Panc1 (cell line): ENCODE measurements around the gene KIF3A. TPM values are rescaled to one million over a fixed set of nuclear protein-coding genes. Genes with fewer than 3 reads are reported as not detected.

Source experiments
- ATAC-seq: fragments of 200-7000 bp; cut with Tn5 transposase; 2 replicates; pipeline ENCODE4 v1.9.1; 2020; ENCODE audit warnings: mild to moderate bottlenecking, moderate library complexity
- BruUV-seq: library from RNA; stranded (reverse); fragments of 400-500 nt; replicated peaks from 2 replicates; lab custom pipeline; 2021; lab: Mats Ljungman, UMichigan
- CTCF ChIA-PET: fragments of 300-600 bp; sonication (Branson Sonifier 250); formaldehyde crosslinking; loops from one replicate; lab custom pipeline; 2022; ENCODE audit warnings: antibody characterized with exemption; lab: Charles Lee
- POLR2A ChIA-PET: fragments of 300-600 bp; sonication (Branson Sonifier 250); formaldehyde crosslinking; loops from one replicate; lab custom pipeline; 2022; ENCODE audit warnings: antibody characterized with exemption; lab: Charles Lee
- DNase-seq: peaks from one replicate; pipeline ENCODE4 v3.0.0-alpha.2; 2010; ENCODE audit warnings: low read depth, low spot score
- H3K27ac ChIP-seq: 2 replicates; pipeline ENCODE4 v1.5.1; 2011; ENCODE audit warnings: mild to moderate bottlenecking, low read length, inconsistent platforms
- H3K27me3 ChIP-seq: fragments of 200-500 bp; sonication (Bioruptor generic); 2 replicates; pipeline ENCODE4 v1.6.0; 2014; ENCODE audit warnings: low read length, inconsistent platforms; ENCODE audit not compliant: control insufficient read depth, insufficient read depth
- H3K36me3 ChIP-seq: fragments of 200-500 bp; sonication (Bioruptor generic); 2 replicates; pipeline ENCODE4 v1.5.1; 2014; ENCODE audit warnings: inconsistent platforms, mild to moderate bottlenecking, low read length, moderate library complexity; ENCODE audit not compliant: control insufficient read depth, insufficient read depth
- H3K4me1 ChIP-seq: 2 replicates; pipeline ENCODE4 v1.5.1; 2011; ENCODE audit warnings: inconsistent platforms, mild to moderate bottlenecking, low read length, moderate library complexity; ENCODE audit not compliant: control insufficient read depth, insufficient read depth
- H3K4me3 ChIP-seq, 2 experiments: 2 replicates each; pipeline ENCODE4 v1.5.1; 2011 to 2012; ENCODE audit warnings: low read depth in 2 of 2, low read length in 2 of 2, mild to moderate bottlenecking in 2 of 2, inconsistent platforms in 1 of 2, moderate library complexity in 1 of 2
- H3K9me3 ChIP-seq: fragments of 200-500 bp; sonication (Bioruptor generic); 2 replicates; pipeline ENCODE4 v1.5.1; 2014; ENCODE audit warnings: low read depth, mild to moderate bottlenecking, inconsistent platforms, low read length, moderate library complexity; ENCODE audit not compliant: control insufficient read depth, insufficient read depth
- POLR2AphosphoS5 ChIP-seq: IDR thresholded peaks from 2 replicates; pipeline ENCODE4 v1.6.1; 2012; ENCODE audit warnings: mild to moderate bottlenecking, low read depth, low read length, moderate library complexity
- SIN3A ChIP-seq: IDR thresholded peaks from 2 replicates; pipeline ENCODE4 v1.6.1; 2012; ENCODE audit warnings: low read depth, mild to moderate bottlenecking, low read length, moderate library complexity, borderline replicate concordance; ENCODE audit not compliant: insufficient read depth
- TCF7L2 ChIP-seq: IDR thresholded peaks from 2 replicates; pipeline ENCODE4 v1.6.1; 2011; ENCODE audit warnings: mild to moderate bottlenecking, low read depth, low read length, inconsistent platforms
- in situ Hi-C: cut with HindIII; loops from 2 replicates; pipeline ENCODE4 v1.10.0; 2016; ENCODE audit warnings: low sequenced_read_pairs, low pct_unique_long_range_greater_than_20kb
- intact Hi-C: fragments of 100-400 bp; cut with micrococcal nuclease; formaldehyde crosslinking; loops from one replicate; pipeline ENCODE4 v1.10.0; 2022; ENCODE audit not compliant: unreplicated experiment
- total RNA-seq: library from RNA; stranded (reverse); gene quantifications from one replicate; pipeline ENCODE4 v1.2.1, GENCODE V29; 2021; ENCODE audit not compliant: unreplicated experiment
- TF ChIP-seq, protein P1 (sequence below), 2 experiments: IDR thresholded peaks; 2 replicates each; pipeline ENCODE4 v1.6.1; 2011 to 2012; ENCODE audit warnings: low read depth in 2 of 2, control low read depth in 1 of 2, low read length in 1 of 2, mild to moderate bottlenecking in 1 of 2, moderate library complexity in 1 of 2; ENCODE audit not compliant: insufficient read depth in 1 of 2
- TF ChIP-seq, protein P2 (sequence below): fragments of 450-650 bp; IDR thresholded peaks from 2 replicates; pipeline ENCODE4 v1.5.1; 2017; ENCODE audit warnings: mild to moderate bottlenecking

KIF3A gene
- total RNA-seq, 1 experiment from 2014 or later = 17.1 TPM

- ChIA-PET CTCF (no interaction called here), POLR2A (interaction anchor here (0.6 kb wide), 1 partner anchor 12 kb away, joined by 3 read pairs; no protein-coding TSS in a partner anchor)
- no peaks in the 10 kb centered on the region for H3K27me3 ChIP-seq
- no peak overlapping the region for H3K27ac ChIP-seq
- no TSS peak for BruUV-seq
- H3K4me1 ChIP-seq = no peaks in the 10 kb centered on the region
- peaks cover under 1% of the 10 kb centered on the region; the same call in 1 of the 2 replicates for H3K36me3 ChIP-seq
- TF ChIP-seq TCF7L2 (no peak), SIN3A (no peak), POLR2AphosphoS5 (no peak)
- TF ChIP-seq, protein P1, sequence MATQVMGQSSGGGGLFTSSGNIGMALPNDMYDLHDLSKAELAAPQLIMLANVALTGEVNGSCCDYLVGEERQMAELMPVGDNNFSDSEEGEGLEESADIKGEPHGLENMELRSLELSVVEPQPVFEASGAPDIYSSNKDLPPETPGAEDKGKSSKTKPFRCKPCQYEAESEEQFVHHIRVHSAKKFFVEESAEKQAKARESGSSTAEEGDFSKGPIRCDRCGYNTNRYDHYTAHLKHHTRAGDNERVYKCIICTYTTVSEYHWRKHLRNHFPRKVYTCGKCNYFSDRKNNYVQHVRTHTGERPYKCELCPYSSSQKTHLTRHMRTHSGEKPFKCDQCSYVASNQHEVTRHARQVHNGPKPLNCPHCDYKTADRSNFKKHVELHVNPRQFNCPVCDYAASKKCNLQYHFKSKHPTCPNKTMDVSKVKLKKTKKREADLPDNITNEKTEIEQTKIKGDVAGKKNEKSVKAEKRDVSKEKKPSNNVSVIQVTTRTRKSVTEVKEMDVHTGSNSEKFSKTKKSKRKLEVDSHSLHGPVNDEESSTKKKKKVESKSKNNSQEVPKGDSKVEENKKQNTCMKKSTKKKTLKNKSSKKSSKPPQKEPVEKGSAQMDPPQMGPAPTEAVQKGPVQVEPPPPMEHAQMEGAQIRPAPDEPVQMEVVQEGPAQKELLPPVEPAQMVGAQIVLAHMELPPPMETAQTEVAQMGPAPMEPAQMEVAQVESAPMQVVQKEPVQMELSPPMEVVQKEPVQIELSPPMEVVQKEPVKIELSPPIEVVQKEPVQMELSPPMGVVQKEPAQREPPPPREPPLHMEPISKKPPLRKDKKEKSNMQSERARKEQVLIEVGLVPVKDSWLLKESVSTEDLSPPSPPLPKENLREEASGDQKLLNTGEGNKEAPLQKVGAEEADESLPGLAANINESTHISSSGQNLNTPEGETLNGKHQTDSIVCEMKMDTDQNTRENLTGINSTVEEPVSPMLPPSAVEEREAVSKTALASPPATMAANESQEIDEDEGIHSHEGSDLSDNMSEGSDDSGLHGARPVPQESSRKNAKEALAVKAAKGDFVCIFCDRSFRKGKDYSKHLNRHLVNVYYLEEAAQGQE (IDR thresholded peaks at IDR 0.05; ENCODE audit: insufficient read depth in 1 of 2, low read depth in 2 of 2, low read length in 1 of 2) = no peak
- TF ChIP-seq, protein P2, sequence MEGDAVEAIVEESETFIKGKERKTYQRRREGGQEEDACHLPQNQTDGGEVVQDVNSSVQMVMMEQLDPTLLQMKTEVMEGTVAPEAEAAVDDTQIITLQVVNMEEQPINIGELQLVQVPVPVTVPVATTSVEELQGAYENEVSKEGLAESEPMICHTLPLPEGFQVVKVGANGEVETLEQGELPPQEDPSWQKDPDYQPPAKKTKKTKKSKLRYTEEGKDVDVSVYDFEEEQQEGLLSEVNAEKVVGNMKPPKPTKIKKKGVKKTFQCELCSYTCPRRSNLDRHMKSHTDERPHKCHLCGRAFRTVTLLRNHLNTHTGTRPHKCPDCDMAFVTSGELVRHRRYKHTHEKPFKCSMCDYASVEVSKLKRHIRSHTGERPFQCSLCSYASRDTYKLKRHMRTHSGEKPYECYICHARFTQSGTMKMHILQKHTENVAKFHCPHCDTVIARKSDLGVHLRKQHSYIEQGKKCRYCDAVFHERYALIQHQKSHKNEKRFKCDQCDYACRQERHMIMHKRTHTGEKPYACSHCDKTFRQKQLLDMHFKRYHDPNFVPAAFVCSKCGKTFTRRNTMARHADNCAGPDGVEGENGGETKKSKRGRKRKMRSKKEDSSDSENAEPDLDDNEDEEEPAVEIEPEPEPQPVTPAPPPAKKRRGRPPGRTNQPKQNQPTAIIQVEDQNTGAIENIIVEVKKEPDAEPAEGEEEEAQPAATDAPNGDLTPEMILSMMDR = no peak
- H3K4me3 ChIP-seq = no peak overlapping the region
- H3K9me3 ChIP-seq = no peaks in the 10 kb centered on the region
- in situ Hi-C loops = no loop called here
- intact Hi-C loops = loop anchor here (10.0 kb wide), 1 partner anchor 56 kb away; the partner anchor contains the start of gene SOWAHA
- ATAC-seq (no peak), DNase-seq (no peak)
Measured at GRCh38 chr5:132758451-132758850, 21.1 kb upstream of the KIF3A start.

- no peak for DNase-seq
- TF ChIP-seq, protein P1 (IDR thresholded peaks at IDR 0.05; ENCODE audit: insufficient read depth in 1 of 2, low read depth in 2 of 2, low read length in 1 of 2) = no peak
- TF ChIP-seq TCF7L2 = no peak
- TF ChIP-seq, protein P2 = no peak
- no peak for TF ChIP-seq POLR2AphosphoS5
- no peak for TF ChIP-seq SIN3A
- POLR2A ChIA-PET = interaction anchor here (0.5 kb wide), 1 partner anchor 61 kb away, joined by 5 read pairs; no protein-coding TSS in a partner anchor
- CTCF ChIA-PET = no interaction called here
- BruUV-seq = no TSS peak
- Histone ChIP-seq H3K4me3 (no peak overlapping the region), H3K27ac (no peak overlapping the region), H3K9me3 (no peaks in the 10 kb centered on the region), H3K4me1 (no peaks in the 10 kb centered on the region), H3K27me3 (no peaks in the 10 kb centered on the region), H3K36me3 (no peaks in the 10 kb centered on the region)
- no peak for ATAC-seq
- intact Hi-C loops = loop anchor here (10.0 kb wide), 1 partner anchor 58 kb away; the partner anchor contains the start of gene SOWAHA
- in situ Hi-C loops = no loop called here
Measured at GRCh38 chr5:132756542-132756941, 19.2 kb upstream of the KIF3A start.
